ENCODE measurements around the gene AGPAT2. TPM values are rescaled to one million over a fixed set of nuclear protein-coding genes. Genes with fewer than 3 reads are reported as not detected.
A peak's percentile ranks its signal among the peaks of the same experiment; 100 is the strongest.

Gene AGPAT2
- total RNA-seq, 1 experiment from 2014 or later, result 103 TPM

DNA sequence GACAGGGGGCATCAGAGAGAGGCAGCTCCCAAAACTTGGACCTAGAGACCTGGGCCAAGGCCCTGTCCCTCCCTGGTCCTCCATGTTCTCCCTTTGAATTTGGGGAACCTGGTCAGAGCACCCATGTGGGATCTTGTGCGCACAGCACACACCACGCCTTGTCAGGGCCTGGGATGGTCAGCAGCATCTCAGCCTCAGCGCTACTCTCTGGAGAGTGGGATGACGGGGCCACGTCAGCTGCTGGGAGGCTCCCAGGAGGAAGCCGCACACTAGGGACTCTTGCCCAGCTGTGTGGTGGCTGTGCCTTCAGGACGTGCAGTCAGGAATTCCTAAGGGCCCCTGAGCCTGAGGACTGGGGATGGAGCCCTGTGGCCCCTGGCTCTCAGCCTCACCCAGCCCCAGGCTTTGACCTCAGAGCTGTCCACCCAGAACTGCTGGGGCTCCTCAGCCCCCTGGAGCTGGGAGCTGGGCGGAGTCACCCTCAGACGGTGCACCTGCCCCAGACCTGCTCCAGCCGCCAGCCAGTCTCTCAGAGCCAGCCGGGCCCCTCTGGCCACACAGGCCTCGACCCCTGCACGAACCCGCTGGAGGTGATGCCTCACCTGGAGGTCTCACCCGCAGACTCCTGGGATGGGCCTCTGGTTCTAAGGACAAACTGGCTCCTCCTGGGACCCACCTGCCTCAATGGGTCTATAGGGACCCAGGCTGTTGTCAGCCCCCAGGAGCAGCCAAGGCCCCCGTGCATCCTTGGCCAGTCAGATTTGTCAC, 62.9 kb downstream of the AGPAT2 start:
- H3F3A ChIP-seq (ENCODE audit: low read length, unreplicated experiment), result no peaks in the 10 kb centered on the region
- ATAC-seq (no peak), DNase-seq (no peak)
- H3K9me2 ChIP-seq (replicated peaks; ENCODE audit: low read length), result no peaks in the 10 kb centered on the region
- H2AFZ ChIP-seq (ENCODE audit: low read length), result no peak overlapping the region
- H3K4me2 ChIP-seq (ENCODE audit: low read length), result no peak overlapping the region
- TF ChIP-seq CTCF (conservative IDR thresholded peaks at IDR 0.05; ENCODE audit: low read depth, low read length), result no peak
- no peaks in the 10 kb centered on the region for H3K9me3 ChIP-seq (ENCODE audit: low read length)
- H3K4me3 ChIP-seq (ENCODE audit: low read length), result no peak overlapping the region
- BruUV-seq (replicated peaks), result no TSS peak
- no peaks in the 10 kb centered on the region for H3K27me3 ChIP-seq (ENCODE audit: low read length)
- H3K36me3 ChIP-seq (ENCODE audit: low read depth, low read length), result no peaks in the 10 kb centered on the region
- CTCF ChIA-PET, result no interaction called here
- H3K27ac ChIP-seq (ENCODE audit: low read length), result no peak overlapping the region
- no peaks in the 10 kb centered on the region for H3K4me1 ChIP-seq (ENCODE audit: insufficient read depth, low read length)
- POLR2A ChIA-PET (ENCODE audit: unreplicated experiment), result interaction anchor here (0.7 kb wide), 1 partner anchor 151 kb away, joined by 4 read pairs; no protein-coding TSS in a partner anchor
- intact Hi-C loops (cut with micrococcal nuclease), result no loop called here
- H4K20me1 ChIP-seq (ENCODE audit: low read length), result no peaks in the 10 kb centered on the region
- H3K79me2 ChIP-seq (ENCODE audit: low read length), result no peaks in the 10 kb centered on the region
- H3K9ac ChIP-seq (ENCODE audit: low read length), result no peak overlapping the region

DNA sequence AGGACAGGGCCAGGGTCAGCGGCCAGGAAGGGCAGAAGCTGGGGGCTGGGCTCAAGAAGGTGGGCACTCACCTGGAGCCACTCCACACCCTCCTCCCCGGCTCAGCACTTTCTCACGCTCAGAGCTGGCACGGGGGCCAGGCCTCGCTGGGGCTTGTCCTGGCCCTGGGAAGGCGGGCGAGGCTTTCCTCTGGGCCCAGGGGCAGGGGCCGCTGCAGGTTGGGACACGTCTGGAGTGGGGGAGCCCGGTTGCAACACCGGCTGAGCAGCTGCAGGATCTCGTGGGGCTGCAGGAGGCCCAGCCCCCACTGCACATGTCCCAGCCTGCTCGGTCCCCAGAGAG, 63.4 kb downstream of the AGPAT2 start:
- Histone ChIP-seq H3K79me2 (ENCODE audit: low read length) (no peaks in the 10 kb centered on the region), H3K9ac (ENCODE audit: low read length) (no peak overlapping the region), H3K4me1 (ENCODE audit: insufficient read depth, low read length) (no peaks in the 10 kb centered on the region), H3K4me2 (ENCODE audit: low read length) (no peak overlapping the region), H3K27ac (ENCODE audit: low read length) (no peak overlapping the region), H3K36me3 (ENCODE audit: low read depth, low read length) (no peaks in the 10 kb centered on the region), H3K4me3 (ENCODE audit: low read length) (no peak overlapping the region), H3F3A (ENCODE audit: low read length, unreplicated experiment) (no peaks in the 10 kb centered on the region), H2AFZ (ENCODE audit: low read length) (no peak overlapping the region), H3K9me2 (replicated peaks; ENCODE audit: low read length) (no peaks in the 10 kb centered on the region), H3K27me3 (ENCODE audit: low read length) (no peaks in the 10 kb centered on the region), H4K20me1 (ENCODE audit: low read length) (no peaks in the 10 kb centered on the region), H3K9me3 (ENCODE audit: low read length) (no peaks in the 10 kb centered on the region)
- TF ChIP-seq EZH2phosphoT487 (IDR thresholded peaks at IDR 0.05; ENCODE audit: borderline replicate concordance, low read length), result no peak
- TF ChIP-seq EZH2 (IDR thresholded peaks at IDR 0.05; ENCODE audit: low read length, unreplicated experiment), result no peak
- TF ChIP-seq CTCF (conservative IDR thresholded peaks at IDR 0.05; ENCODE audit: low read depth, low read length), result no peak
- no TSS peak for BruUV-seq (replicated peaks)
- POLR2A ChIA-PET (ENCODE audit: unreplicated experiment), result no interaction called here
- CTCF ChIA-PET, result no interaction called here
- intact Hi-C loops (cut with micrococcal nuclease), result no loop called here
- ATAC-seq (no peak), DNase-seq (no peak)

Small RNA genes within 50 kb of the gene (microRNA-seq; reads per million reads assigned to microRNA genes)
- gene MIR126 (ENCODE audit: unreplicated experiment), result 409 reads per million, percentile 78 among the genes with 10 or more reads in this experiment

Other genes starting within 250 kb of the AGPAT2 start
- 10.7 and 12.2 TPM in 2 replicates for gene INPP5E, start 247.6 kb downstream of the AGPAT2 start, total RNA-seq (2014; rRNA removed)
- 28.3 and 33.5 TPM in 2 replicates for gene SEC16A, start 204.4 kb downstream of the AGPAT2 start, total RNA-seq (2014; rRNA removed)
- gene NOTCH1, start 141.4 kb downstream of the AGPAT2 start, total RNA-seq (2014; rRNA removed), result 14.3 and 20.8 TPM in 2 replicates
- gene EGFL7, start 24.5 kb downstream of the AGPAT2 start, total RNA-seq (2014; rRNA removed), result 23.1 and 29.5 TPM in 2 replicates
- gene DIPK1B, start 25.1 kb upstream of the AGPAT2 start, total RNA-seq (2014; rRNA removed), result 19.5 and 26.3 TPM in 2 replicates
- not detected in 2 replicates for gene LCN10, start 55.5 kb upstream of the AGPAT2 start, total RNA-seq (2014; rRNA removed)
- gene LCN6, start 61.1 kb upstream of the AGPAT2 start, total RNA-seq (2014; rRNA removed), result not detected in 2 replicates
- not detected in 2 replicates for gene LCN8, start 70.8 kb upstream of the AGPAT2 start, total RNA-seq (2014; rRNA removed)
- gene LCN15, start 77.1 kb upstream of the AGPAT2 start, total RNA-seq (2014; rRNA removed), result not detected in 2 replicates
- gene TMEM141, start 103.9 kb upstream of the AGPAT2 start, total RNA-seq (2014; rRNA removed), result 94.6 and 101 TPM in 2 replicates
- gene CCDC183, start 108.9 kb upstream of the AGPAT2 start, total RNA-seq (2014; rRNA removed), result 0.87 and 1.2 TPM in 2 replicates
- gene RABL6, start 120.5 kb upstream of the AGPAT2 start, total RNA-seq (2014; rRNA removed), result 84.3 and 113 TPM in 2 replicates
- 1.4 and 2.6 TPM in 2 replicates for gene AJM1, start 155.0 kb upstream of the AGPAT2 start, total RNA-seq (2014; rRNA removed)
- gene PHPT1, start 162.0 kb upstream of the AGPAT2 start, total RNA-seq (2014; rRNA removed), result 83.2 and 111 TPM in 2 replicates
- 3.0 and 5.3 TPM in 2 replicates for gene MAMDC4, start 164.9 kb upstream of the AGPAT2 start, total RNA-seq (2014; rRNA removed)
- 544 and 562 TPM in 2 replicates for gene EDF1, start 178.9 kb upstream of the AGPAT2 start, total RNA-seq (2014; rRNA removed)
- 11.5 and 25.4 TPM in 2 replicates for gene TRAF2, start 199.1 kb upstream of the AGPAT2 start, total RNA-seq (2014; rRNA removed)